ENCODE data around the gene ST6GALNAC2. TPM values are rescaled to one million over a fixed set of nuclear protein-coding genes. Genes with fewer than 3 reads are reported as not detected.

ST6GALNAC2 gene
- total and polyA plus RNA-seq, 12 donors = 1.5 to 8.4 (median 5.7) TPM

DNA sequence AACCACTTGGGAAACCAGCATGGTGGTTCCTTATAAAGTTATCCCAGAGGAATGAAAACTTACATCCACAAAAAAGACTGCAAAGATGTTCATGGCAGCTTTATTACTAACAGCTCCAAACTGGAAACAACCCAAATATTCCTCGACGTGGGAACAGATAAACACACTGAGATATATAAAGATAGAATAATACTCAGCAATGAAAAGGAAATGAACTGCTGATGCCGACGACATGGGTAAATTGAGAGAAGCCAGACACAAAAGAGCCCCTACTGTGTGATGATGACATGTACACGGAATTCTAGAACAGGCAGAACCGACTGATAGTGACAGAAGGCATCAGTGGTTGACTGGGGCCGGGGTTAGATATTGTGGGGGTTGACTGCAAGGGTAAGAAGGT, 36.1 kb downstream of the ST6GALNAC2 start:
- Histone ChIP-seq H3K9me3 (no peaks in the 10 kb centered on the region), H3K36me3 (no peaks in the 10 kb centered on the region), H3K27me3 (peaks cover 0 to 5% (median 0%) of the 10 kb centered on the region in 7 donors), H3K4me3 (no peak overlapping the region), H3K4me1 (peaks cover 26 to 59% (median 47%) of the 10 kb centered on the region in 9 donors), H3K27ac (no peak overlapping the region)
- intact Hi-C loops (cut with DNase I) = loop anchor here in 1 of 10 donors (10.0 kb wide), 1 partner anchor 175 kb away; the partner anchor contains the start of genes JMJD6 and METTL23
- ATAC-seq (no peak), DNase-seq (no peak)
- TF ChIP-seq, protein P1, sequence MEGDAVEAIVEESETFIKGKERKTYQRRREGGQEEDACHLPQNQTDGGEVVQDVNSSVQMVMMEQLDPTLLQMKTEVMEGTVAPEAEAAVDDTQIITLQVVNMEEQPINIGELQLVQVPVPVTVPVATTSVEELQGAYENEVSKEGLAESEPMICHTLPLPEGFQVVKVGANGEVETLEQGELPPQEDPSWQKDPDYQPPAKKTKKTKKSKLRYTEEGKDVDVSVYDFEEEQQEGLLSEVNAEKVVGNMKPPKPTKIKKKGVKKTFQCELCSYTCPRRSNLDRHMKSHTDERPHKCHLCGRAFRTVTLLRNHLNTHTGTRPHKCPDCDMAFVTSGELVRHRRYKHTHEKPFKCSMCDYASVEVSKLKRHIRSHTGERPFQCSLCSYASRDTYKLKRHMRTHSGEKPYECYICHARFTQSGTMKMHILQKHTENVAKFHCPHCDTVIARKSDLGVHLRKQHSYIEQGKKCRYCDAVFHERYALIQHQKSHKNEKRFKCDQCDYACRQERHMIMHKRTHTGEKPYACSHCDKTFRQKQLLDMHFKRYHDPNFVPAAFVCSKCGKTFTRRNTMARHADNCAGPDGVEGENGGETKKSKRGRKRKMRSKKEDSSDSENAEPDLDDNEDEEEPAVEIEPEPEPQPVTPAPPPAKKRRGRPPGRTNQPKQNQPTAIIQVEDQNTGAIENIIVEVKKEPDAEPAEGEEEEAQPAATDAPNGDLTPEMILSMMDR (IDR thresholded peaks at IDR 0.05) = no peak
- WGBS, 2 donors = 74 to 75% methylated on average over 7 of the region's 7 CpGs

DNA sequence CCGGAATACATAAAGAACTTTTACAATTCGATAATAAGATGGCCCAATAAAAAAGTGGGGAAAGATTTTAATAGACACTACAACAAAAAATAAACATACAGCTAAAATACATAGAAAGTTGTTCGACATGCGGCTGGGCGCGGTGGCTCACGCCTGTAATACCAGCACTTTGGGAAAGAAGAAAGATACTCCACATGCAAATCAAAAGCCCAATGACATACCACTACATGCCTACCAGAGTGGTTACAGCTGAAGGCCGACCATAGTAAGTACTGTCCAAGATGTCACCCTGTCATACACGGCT, 36.5 kb downstream of the ST6GALNAC2 start:
- H3K4me3 ChIP-seq = no peak overlapping the region
- WGBS, 2 donors = 85 to 96% methylated on average over 9 of the region's 9 CpGs
- H3K36me3 ChIP-seq = no peaks in the 10 kb centered on the region
- H3K27ac ChIP-seq = no peak overlapping the region
- no peaks in the 10 kb centered on the region for H3K9me3 ChIP-seq
- intact Hi-C loops (cut with DNase I) = loop anchor here in 1 of 10 donors (10.0 kb wide), 1 partner anchor 176 kb away; the partner anchor contains the start of genes JMJD6 and METTL23
- ATAC-seq (no peak), DNase-seq (no peak)
- peaks cover 0 to 9% (median 0%) of the 10 kb centered on the region in 7 donors for H3K27me3 ChIP-seq
- peaks cover 29 to 62% (median 47%) of the 10 kb centered on the region in 9 donors for H3K4me1 ChIP-seq
- TF ChIP-seq, protein P1 (IDR thresholded peaks at IDR 0.05) = no peak

DNA sequence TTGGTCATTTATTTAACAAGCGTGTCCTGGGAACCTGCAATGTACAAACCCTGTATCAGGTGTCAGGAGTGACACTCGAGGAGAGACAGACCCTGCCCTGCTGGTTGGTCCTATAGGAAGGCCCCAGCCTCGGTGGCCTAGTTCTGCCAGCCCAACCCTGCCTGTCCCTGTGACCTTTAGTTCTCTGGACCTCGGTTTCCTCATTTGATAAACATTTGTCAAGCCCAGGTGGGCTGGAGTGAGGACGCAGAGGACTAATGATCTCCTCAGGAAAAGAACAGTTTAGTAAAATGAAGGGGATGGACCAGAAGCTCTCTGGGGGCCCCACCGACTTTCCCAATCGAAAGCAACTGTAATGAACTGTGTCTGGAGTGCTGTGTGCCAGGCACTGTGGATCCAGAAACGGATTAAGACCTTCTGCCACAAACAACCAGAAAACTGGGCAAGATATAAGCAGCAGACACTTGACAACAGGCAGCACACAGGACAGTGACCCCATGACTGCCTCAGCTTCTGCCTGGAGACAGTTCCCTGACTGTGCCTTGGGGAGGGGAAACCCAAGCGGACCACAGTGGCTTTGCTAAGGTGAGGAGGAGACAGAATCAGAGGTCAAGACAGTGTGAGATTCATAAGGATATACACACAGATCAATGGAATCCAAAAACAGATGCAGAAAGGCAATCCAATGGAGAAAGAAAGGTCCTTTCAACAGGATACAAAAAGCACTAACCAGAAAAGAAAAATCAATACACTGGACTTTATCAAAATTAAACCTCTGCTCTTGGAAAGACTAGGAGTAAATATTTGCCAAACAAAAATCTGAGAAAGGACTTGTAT, 37.1 kb downstream of the ST6GALNAC2 start:
- TF ChIP-seq, protein P1 (IDR thresholded peaks at IDR 0.05) = no peak
- no peaks in the 10 kb centered on the region for H3K36me3 ChIP-seq
- no peak overlapping the region for H3K4me3 ChIP-seq
- no peak for ATAC-seq
- no peaks in the 10 kb centered on the region for H3K9me3 ChIP-seq
- peaks cover 0 to 14% (median 0%) of the 10 kb centered on the region in 7 donors for H3K27me3 ChIP-seq
- H3K4me1 ChIP-seq = peaks cover 35 to 65% (median 47%) of the 10 kb centered on the region in 9 donors
- intact Hi-C loops (cut with DNase I) = loop anchor here in 1 of 10 donors (10.0 kb wide), 1 partner anchor 176 kb away; the partner anchor contains the start of genes JMJD6 and METTL23
- peak overlapping the region in 2 of 10 donors; percentile 11 to 21 for H3K27ac ChIP-seq
- WGBS, 2 donors = 65 to 67% methylated on average over 9 of the region's 9 CpGs
- no peak for DNase-seq

DNA sequence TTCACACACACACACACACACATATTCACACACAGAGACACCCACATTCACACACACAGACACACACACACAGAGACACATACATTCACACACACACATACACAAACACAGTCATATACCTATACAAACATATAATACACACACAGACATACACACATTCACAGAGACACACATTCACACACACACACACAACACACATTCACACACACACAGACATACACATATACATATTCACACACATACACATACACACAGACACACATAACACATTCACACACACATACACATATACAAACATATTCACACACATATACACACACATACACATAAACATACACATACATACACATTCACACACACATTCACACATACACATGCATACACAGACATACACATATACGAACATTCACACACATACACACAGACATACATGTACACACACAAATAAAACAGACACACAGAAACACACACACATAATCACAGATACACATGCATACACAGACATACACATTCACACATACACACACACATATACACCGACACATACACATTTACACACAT, 37.9 kb downstream of the ST6GALNAC2 start:
- TF ChIP-seq, protein P1 (IDR thresholded peaks at IDR 0.05) = peak in 1 of 9 donors; percentile 13
- intact Hi-C loops (cut with DNase I) = loop anchor here in 7 of 10 donors (1.0 to 10.0 kb wide), 3 partner anchors 24 to 177 kb away; partner anchors contain the start of genes JMJD6 (in 1 of the 7) and METTL23 (in 1 of the 7)
- peaks cover 38 to 66% (median 52%) of the 10 kb centered on the region in 9 donors for H3K4me1 ChIP-seq

More for the DNA sequence above, 37.9 kb downstream of the ST6GALNAC2 start:
- peaks cover 0 to 21% (median 0%) of the 10 kb centered on the region in 7 donors for H3K27me3 ChIP-seq
- WGBS, 2 donors = 85 to 88% methylated on average over 2 of the region's 2 CpGs
- DNase-seq (no peak), ATAC-seq (no peak)
- H3K36me3 ChIP-seq = no peaks in the 10 kb centered on the region
- no peak overlapping the region for H3K27ac ChIP-seq
- no peaks in the 10 kb centered on the region for H3K9me3 ChIP-seq
- no peak overlapping the region for H3K4me3 ChIP-seq
